GM21619 (cell line): ENCODE results near the gene KAZN.
A peak's percentile ranks its signal among the peaks of the same experiment; 100 is the strongest.
"Not testable (repeated sequence)": the region's sequence is repeated elsewhere in the genome, so short reads cannot be mapped to it uniquely, and the experiment has no call there.

Experiments
- ATAC-seq: cut with Tn5 transposase; IDR thresholded peaks from one replicate; pipeline ENCODE4 v1.9.1; 2021; ENCODE audit not compliant: unreplicated experiment

KAZN gene

GRCh38 chr1:15115542-15116330 is 517.3 kb downstream of the KAZN start:
- no peak for ATAC-seq

GRCh38 chr1:15116966-15117365 is 518.5 kb downstream of the KAZN start:
- ATAC-seq = no peak

- ATAC-seq = no peak
Measured at GRCh38 chr1:15117671-15118325, 519.3 kb downstream of the KAZN start.

- ATAC-seq = no peak
Measured at GRCh38 chr1:15118579-15118978, 520.1 kb downstream of the KAZN start.

- no peak for ATAC-seq
Measured at GRCh38 chr1:15120251-15120945, 521.9 kb downstream of the KAZN start.

GRCh38 chr1:15122331-15122730 is 523.8 kb downstream of the KAZN start:
- no peak for ATAC-seq

- no peak for ATAC-seq
Measured at GRCh38 chr1:15123270-15123669, 524.8 kb downstream of the KAZN start.

GRCh38 chr1:15123925-15124324 is 525.4 kb downstream of the KAZN start:
- ATAC-seq = no peak

GRCh38 chr1:15124362-15125100 is 526.0 kb downstream of the KAZN start:
- ATAC-seq = no peak

- ATAC-seq = no peak
Measured at GRCh38 chr1:15125101-15125745, 526.7 kb downstream of the KAZN start.

GRCh38 chr1:15128077-15128476 is 529.6 kb downstream of the KAZN start:
- no peak for ATAC-seq

GRCh38 chr1:15128520-15129313 is 530.2 kb downstream of the KAZN start:
- peak; percentile 79 for ATAC-seq

GRCh38 chr1:15129944-15130343 is 531.5 kb downstream of the KAZN start:
- ATAC-seq = no peak

GRCh38 chr1:15130607-15131006 is 532.1 kb downstream of the KAZN start:
- ATAC-seq = no peak

- ATAC-seq = no peak
Measured at GRCh38 chr1:15132965-15133364, 534.5 kb downstream of the KAZN start.

- ATAC-seq = no peak
Measured at GRCh38 chr1:15134285-15134684, 535.8 kb downstream of the KAZN start.

GRCh38 chr1:15135604-15136003 is 537.1 kb downstream of the KAZN start:
- not testable (repeated sequence) for ATAC-seq

GRCh38 chr1:15137809-15138208 is 539.3 kb downstream of the KAZN start:
- no peak for ATAC-seq

- no peak for ATAC-seq
Measured at GRCh38 chr1:15139654-15140350, 541.3 kb downstream of the KAZN start.
